Stimulated activated naive CD8-positive, alpha-beta T cell treated with anti-CD3 and anti-CD28 coated beads, Interleukin-15, Interleukin-2, amounts not matched to agents 100 U/mL and 50 U/mL, for 24 hours (primary cell): ENCODE data around the gene RBMX.
"Not testable (repeated sequence)": the region's sequence is repeated elsewhere in the genome, so short reads cannot be mapped to it uniquely, and the experiment has no call there.

Experiments
- ATAC-seq: fragments of 150-1000 bp; cut with Tn5 transposase; one replicate; pipeline ENCODE4 v1.10.0; 2021
- DNase-seq: peaks from one replicate; pipeline ENCODE4 v3.0.0; 2021

Gene RBMX

GRCh38 chrX:136880452-136881013 lies at the start of gene RBMX:
Gene RBMX, minus strand, starts transcription at chrX:136880725. Its CDS starts 1,298 bp downstream, at chrX:136879427.
- ATAC-seq: peak; percentile 91

DNA sequence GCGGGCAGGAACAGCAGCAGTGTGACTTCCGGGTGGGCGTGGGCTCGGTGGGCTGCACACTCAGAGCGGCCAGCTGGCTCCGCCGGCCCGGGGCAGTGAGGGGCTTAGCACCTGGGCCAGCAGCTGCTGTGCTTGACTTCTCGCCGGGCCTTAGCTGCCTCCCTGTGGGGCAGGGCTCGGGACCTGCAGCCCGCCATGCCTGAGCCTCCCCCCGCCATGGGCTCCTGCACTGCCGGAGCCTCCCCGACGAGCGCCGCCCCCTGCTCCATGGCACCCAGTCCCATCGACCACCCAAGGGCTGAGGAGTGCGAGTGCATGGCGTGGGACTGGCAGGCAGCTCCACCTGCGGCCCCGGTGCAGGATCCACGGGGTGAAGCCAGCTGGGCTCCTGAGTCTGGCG lies 40.9 kb upstream of the RBMX start:
- DNase-seq, ATAC-seq: not testable (repeated sequence)

More at GRCh38 chrX:136880452-136881013, at the start of gene RBMX:
- peak; percentile 88 for DNase-seq

DNA sequence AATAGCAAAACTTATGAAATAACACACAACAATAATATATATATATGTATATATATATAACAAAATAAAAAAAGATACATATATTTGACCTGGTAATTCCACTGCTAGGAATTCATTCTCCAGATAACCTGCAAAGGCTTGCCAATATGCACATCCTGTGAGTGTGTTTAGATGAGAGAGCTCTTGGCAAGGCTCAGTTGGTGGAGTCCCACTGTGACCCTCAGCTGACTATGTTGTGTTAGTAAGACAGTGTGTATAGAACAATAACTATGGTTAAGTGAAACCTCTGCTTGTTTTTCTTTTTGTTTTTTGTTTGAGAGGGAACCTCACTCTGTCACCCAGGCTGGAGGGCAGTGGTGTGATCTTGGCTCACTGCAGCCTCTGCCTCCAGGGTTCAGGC lies 39.5 kb upstream of the RBMX start:
- no peak for DNase-seq

DNA sequence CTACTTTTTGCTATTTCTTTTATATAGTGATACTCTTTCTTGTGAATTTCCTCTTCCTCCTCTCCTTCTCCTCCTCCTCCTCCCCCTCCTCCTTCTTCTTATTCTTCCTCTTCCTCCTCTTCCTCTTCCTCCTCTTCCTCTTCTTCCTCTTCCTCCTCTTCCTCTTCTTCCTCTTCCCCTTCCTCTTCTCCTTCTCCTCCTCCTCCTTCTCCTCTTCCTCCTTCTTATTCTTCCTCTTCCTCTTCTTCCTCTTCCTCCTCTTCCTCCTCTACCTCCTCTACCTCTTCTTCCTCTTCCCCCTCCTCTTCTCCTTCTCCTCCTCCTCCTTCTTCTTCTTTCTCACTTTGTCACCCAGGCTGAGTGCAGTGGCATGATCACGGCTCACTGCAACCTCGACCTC lies 36.3 kb upstream of the RBMX start:
- ATAC-seq (no peak), DNase-seq (no peak)

More for the DNA sequence above, 39.5 kb upstream of the RBMX start:
- no peak for ATAC-seq

GRCh38 chrX:136911661-136912060 lies 31.1 kb upstream of the RBMX start:
- not testable (repeated sequence) for DNase-seq

DNA sequence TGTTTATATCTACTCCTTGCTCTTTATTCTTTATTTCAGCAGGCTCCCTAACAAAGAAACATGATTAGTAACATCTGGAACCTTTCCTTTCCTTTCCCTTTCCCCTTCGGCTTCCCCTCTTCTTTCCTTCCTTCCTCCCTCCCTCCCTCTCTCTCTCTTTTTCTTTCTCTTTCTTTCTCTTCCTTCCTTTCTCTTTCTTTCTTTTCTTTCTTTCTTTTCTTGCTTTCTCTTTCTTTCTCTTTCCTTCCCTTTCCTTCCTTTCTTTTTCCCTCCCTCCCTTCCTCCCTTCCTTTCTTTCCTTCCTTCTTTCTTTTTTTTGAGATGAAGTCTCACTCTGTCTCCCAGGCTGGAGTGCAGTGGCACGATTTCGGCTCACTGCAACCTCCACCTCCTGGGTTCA lies 30.7 kb upstream of the RBMX start:
- ATAC-seq: no peak
- DNase-seq: no peak

More at GRCh38 chrX:136911661-136912060, 31.1 kb upstream of the RBMX start:
- not testable (repeated sequence) for ATAC-seq

DNA sequence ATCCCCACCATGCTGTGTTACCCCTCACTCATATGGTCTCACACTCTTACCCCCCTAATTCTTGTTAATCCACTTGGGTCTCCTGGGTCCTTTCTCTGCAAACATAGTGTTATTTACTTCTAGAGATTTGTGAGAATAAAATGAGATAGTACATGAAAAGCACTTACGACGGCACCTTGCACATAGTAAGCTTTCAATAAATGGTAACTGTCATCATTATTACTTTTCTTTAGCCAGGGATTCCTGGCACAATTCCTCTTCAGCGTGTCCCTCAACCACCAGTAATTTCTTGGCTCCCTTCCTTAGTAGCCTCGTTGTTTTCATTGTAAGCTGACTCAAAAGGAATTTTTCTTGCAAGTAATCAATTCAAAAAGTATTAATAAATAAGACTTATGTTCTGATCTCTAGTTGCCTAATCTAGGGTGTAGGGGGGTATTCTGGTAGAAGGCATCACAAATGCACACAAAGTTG lies 30.1 kb upstream of the RBMX start:
- ATAC-seq (no peak), DNase-seq (no peak)

- DNase-seq: peak; percentile 61
- peak; percentile 70 for ATAC-seq
Observed at GRCh38 chrX:136909706-136910564, 29.4 kb upstream of the RBMX start.

DNA sequence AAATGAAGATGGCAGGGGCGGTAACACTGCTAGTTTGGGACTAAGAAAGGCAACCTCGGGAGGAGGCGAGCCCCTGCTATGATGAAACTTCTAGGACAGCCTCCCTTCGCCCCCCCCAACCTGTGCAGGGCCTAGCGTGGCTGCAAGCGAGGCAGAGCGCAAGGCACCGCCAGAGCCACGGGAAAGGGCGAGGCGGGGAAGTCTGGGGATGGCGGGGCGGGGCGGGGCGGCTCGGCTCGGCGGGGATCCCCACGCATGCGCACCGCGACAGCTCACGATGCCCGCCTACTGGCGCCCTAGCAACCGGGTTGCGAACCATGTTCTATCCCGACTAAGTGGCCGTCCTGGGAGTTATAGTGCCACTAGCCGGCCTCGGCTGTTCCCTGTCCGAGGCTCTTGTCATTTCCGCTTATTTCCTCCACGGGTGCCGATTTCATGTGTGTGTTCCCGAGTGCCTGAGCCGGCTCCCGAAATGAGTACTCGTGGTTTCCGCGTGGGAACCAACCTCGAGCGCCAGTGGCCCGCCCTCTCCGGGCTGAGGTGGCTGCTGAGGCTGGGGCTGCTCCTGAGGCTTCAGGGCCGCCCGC lies 28.7 kb upstream of the RBMX start:
- ATAC-seq (peak; percentile 81), DNase-seq (peak; percentile 79)

GRCh38 chrX:136907621-136908020 lies 27.1 kb upstream of the RBMX start:
- ATAC-seq: no peak
- no peak for DNase-seq

- DNase-seq (no peak), ATAC-seq (no peak)
Observed at GRCh38 chrX:136906921-136907510, 26.5 kb upstream of the RBMX start.

GRCh38 chrX:136904067-136904466 lies 23.5 kb upstream of the RBMX start:
- not testable (repeated sequence) for ATAC-seq, DNase-seq

DNA sequence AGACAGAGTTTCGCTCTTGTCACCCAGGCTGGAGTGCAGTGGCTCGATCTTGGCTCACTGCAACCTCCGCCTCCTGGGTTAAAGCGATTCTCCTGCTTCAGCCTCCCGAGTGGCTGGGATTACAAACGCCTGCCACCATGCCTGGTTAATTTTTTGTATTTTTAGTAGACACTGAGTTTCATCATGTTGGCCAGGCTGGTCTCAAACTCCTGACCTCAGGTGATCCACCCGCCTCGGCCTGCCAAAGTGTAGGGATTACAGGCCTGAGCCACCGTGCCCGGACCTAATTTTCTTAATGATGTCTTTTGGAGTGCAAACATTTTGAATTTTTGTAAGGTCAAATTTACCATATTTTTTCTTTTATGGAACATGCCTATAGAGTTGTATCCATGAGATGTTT lies 19.5 kb upstream of the RBMX start:
- DNase-seq: not testable (repeated sequence)

DNA sequence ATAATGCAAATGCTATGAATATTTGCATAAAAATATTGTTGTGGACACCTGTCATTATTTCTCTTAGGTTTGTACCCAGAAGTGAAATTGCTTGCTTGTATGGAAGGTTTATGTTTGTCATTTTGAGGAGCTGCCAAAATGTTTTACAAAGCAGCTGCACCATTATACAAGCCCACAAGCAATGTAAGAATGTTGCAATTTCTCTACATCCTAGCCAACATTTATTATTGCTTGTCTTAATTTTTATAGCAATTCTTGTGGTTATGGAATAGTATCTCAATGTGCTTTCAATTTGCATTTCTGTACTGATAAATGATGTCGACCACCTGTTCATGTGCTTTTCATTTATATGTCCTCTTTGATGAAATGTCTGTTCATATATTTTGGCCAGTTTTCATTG lies 18.7 kb upstream of the RBMX start:
- no peak for DNase-seq
- ATAC-seq: no peak

More for the DNA sequence above, 19.5 kb upstream of the RBMX start:
- ATAC-seq: not testable (repeated sequence)

DNA sequence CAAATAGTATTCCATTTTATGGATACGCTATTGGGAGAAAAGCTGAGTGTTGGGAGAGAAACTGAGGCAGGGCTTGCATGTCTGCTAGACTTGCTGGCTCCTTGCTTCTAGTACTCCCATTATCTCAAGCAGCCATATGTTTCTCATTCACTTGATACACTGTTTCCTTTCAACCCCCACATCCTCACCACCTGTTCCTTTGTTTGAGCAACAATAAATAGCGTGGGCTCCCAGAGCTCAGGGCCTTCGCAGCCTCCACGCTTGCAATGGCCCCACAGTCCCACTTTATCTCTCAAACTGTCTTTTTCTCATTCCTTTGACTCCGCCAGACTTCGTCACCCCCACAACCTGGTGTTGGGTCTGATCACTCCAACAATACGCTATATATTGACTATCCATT lies 18.2 kb upstream of the RBMX start:
- not testable (repeated sequence) for DNase-seq, ATAC-seq

DNA sequence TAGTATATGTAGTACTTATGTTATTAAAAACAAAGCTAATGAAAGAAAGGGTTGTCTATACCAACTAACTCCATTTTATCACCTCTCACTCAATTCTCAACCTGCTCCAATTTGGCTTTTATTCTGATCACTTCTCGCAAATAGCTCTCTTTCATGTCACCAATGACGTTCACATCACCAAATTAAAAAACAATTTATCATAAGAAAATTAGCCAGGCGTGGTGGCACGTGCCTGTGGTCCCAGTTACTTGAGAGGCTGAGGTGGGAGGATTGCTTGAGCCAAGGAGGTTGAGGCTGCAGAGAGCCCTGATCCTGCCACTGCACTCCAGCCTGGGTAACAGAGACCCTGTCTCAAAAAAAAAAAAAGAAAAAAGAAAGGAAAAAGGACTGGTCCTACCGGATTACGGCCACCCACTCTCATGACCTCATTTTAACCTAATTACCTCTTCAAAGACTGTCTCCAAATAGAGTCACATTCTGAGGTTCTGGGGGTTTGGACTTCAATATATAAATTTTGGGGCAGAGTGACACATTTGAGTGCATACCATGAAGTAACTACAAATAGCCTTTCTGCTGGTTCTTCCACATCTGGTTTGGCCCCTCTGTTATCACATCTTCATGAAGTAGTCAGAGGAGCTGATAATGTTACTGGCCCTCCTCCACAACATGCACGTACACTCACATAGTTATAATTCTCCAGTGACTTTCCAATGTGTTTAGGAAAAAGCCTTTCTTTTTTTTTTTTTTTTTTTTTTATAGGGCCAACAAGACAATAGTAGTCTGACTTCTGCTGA lies 15.8 kb upstream of the RBMX start:
- DNase-seq (no peak), ATAC-seq (no peak)

DNA sequence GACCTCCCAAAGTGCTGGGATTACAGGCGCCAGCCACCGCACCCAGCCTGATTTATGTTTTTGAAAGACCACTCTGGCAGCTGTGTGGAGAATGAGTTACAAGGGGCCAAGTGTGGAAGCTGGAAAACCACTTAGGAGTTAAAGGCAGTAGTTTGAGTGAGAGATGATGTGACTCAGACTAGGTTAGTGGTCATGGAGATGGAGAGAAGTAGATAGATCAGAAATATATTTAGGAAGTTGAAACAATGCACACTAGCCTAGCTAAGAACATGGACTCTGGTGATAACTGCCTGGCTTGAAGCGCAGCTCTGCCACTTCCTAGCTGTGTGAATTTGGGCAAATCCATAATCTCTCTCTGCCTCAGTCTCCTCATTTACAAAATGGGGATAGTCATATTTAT lies 11.9 kb upstream of the RBMX start:
- ATAC-seq: no peak
- DNase-seq: no peak

GRCh38 chrX:136890596-136890995 lies 10.1 kb upstream of the RBMX start:
- not testable (repeated sequence) for ATAC-seq, DNase-seq

GRCh38 chrX:136889269-136889668 lies 8.7 kb upstream of the RBMX start:
- DNase-seq (no peak), ATAC-seq (no peak)

DNA sequence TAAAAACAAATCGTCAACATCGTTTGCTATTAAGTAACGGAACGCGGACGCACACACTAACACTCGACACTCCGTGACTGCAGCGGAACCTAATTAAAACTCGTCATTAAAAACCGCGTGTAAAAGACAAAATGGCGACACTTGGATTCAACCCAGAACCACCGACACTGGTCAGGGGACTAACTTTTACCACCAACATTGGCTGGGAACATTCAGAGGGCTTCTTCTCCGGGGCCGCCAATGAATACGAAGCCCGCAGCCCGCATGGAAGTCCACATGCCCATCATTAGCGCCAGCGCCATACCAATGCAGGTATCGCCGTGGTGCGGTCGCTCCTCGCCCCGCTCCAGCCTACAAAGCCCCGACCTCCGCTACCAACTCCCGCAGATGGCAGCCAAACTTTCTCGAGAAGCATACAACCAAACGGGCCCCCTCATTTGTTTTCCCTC lies 498 bp downstream of the RBMX start:
- ATAC-seq (peak; percentile 20), DNase-seq (peak; percentile 12)

GRCh38 chrX:136879001-136879687 lies 1.4 kb downstream of the RBMX start:
- no peak for DNase-seq
- no peak for ATAC-seq
